Retinal pigment epithelial cell (primary cell): ENCODE measurements around the gene ABCA9.

Experiments used
- DNase-seq: peaks from one replicate; pipeline ENCODE4 v3.0.0-alpha.2; 2010; ENCODE audit warnings: low read depth
- H3K4me3 ChIP-seq: 2 replicates; pipeline ENCODE4 v1.5.1; 2011; ENCODE audit warnings: mild to moderate bottlenecking, low read length, control low read depth, moderate library complexity
- TF ChIP-seq, protein P1 (sequence below): conservative IDR thresholded peaks from 2 replicates; pipeline ENCODE4 v1.5.1; 2011; ENCODE audit warnings: low read depth, low read length, control low read depth, inconsistent platforms

Gene ABCA9

DNA sequence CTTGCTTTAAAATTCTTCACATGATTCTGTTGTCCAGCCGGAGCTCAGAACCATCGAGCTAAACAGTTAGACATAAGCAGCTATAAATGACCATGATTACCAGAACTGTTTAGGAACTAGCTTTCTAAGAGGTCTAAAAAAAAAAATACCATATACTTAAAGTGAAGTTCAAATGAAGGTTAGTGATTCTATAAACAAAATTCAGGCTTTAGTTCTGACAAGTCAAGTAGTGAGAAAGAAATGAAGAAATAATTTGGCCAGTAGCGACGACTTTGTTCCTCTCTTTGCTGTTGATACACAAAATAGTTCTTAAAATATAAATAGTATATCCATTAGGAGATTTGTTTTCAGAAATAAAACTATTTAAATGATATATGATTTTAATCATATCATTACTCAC, 133.2 kb downstream of the ABCA9 start:
- DNase-seq: no peak
- TF ChIP-seq, protein P1, sequence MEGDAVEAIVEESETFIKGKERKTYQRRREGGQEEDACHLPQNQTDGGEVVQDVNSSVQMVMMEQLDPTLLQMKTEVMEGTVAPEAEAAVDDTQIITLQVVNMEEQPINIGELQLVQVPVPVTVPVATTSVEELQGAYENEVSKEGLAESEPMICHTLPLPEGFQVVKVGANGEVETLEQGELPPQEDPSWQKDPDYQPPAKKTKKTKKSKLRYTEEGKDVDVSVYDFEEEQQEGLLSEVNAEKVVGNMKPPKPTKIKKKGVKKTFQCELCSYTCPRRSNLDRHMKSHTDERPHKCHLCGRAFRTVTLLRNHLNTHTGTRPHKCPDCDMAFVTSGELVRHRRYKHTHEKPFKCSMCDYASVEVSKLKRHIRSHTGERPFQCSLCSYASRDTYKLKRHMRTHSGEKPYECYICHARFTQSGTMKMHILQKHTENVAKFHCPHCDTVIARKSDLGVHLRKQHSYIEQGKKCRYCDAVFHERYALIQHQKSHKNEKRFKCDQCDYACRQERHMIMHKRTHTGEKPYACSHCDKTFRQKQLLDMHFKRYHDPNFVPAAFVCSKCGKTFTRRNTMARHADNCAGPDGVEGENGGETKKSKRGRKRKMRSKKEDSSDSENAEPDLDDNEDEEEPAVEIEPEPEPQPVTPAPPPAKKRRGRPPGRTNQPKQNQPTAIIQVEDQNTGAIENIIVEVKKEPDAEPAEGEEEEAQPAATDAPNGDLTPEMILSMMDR: no peak
- H3K4me3 ChIP-seq: no peak overlapping the region

DNA sequence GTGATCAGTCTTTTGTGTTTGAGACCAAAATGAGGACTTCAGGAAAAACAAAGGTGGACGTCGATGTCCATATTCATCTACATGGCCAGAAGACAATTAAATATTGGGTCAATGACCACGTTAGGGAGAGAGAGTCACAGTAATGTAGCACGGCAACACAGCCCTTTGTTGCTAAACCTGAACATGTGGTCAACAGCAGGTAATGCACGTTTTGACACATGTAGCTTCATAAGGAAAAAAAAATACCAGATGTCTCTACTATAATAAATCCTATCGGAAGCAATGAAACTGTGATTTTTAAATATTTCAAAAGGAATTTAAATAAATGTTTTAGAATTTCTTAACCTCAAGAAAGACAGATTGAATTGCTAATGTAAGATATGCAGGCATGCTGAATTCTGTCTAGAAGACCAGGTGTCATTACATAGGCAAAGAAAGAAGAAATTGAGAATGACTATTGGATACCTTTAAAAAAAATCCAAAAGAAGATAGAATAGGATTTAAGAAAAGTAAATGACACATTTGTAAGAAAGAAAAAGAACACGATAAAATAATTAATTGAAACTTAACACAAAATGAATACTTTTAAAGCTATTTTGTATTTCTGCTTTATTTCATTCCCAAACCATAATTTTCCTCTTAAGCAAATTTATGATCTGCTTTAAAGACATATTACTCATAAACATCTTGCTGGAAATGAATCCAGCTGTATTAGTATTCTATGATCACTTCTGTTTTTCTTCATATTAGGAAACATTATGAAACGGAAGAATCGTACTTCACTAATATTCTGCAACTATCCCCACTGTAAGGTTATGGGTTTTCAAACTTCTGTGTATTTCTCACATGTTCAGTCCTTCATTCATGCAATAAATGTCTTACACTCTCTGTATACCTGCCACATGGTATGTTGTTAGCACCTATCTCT, 135.7 kb downstream of the ABCA9 start:
- H3K4me3 ChIP-seq: no peak overlapping the region
- DNase-seq: no peak
- TF ChIP-seq, protein P1: no peak
